Effector CD8-positive, alpha-beta T cell (primary cell): Measurements from ENCODE around the gene TBXAS1.

Experiments used
- DNase-seq: peaks from one replicate; lab custom pipeline; 2025; lab: John Stamatoyannopoulos, UW

Gene TBXAS1

DNA sequence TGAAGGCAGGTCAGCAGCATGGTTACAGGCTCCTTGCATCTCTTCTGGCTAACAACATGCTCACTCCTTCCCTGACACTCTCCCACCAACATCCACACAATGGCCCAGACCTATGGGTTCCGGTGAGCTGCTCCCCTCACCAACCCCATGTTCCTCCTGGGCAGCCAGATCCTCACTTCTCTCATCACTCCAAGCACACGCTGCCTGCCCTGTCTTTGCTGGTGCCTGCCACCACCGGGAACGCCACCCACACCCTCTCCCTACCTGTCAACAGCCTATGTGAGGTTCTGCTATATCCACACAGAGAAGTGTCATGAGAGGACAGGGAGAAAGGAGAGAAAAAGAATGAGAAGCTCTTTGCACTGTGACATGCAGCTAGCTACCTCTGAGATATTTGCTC is 219.1 kb downstream of the TBXAS1 start:
- DNase-seq: no peak

DNA sequence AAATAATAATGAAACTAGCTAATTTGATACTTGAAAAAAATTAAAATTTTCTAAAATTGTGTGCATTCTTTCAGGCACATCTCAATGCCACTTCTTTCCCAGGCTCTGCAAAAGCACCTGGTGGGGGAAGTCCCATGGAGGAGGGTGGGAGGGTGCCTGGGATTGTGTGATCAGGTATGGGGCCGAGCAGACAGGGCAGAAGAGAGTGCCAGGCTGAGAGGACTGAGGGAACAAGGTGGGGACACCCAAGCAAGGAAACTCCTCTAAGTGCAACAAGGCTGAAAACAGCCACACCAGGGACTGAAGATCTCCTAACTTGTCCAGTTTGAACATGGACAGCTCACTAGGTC is 219.9 kb downstream of the TBXAS1 start:
- DNase-seq: no peak

DNA sequence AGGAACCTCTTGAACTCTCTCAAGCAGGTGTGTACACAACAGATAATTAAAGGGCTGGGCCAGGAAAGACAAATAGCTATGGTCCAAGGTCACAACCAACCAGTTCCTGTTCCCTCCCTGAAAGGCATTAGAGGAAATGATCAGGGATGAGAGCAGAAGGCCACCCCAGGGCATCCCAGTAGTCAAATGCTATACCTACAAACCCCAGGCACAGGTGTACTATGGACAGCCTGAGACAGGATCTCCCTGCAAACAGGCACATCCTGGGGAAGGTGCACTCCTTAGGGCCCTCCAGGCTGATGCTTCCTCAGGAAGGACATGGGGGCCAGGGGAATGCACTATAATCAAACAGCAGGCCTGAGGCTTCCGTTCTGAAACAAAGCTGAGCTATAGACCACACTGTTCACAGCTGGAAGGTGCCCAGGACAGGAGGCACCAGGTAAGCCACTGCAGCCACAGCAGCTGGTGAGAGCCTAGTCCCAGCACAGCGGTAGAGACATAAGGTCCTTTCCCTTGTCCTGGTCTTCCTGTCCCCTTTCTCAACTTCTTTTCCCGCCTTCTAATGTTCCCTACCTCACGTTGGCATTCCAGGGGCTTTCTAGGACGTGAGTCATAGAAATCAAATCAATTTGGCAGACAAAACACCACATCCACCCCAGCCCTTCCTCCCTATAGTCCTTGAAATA is 220.4 kb downstream of the TBXAS1 start:
- DNase-seq: no peak

DNA sequence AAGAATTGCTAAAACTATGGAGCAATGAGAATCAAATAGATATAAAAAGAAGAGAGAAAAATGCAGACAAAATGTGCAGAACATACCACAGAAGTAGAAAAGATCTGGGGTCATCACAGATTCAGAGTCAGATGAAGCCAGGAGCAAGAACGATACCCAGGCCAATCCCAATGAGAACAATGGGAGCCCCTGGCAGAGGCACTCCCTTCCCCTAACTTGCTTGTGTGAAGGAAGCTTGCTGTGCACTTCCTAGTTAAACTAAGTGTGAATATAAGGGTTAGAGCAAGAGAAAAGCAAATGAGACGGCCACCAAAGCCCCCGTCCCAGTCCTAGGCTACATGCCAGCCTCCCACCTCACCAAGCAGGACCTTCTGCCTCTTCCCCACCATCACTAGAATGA is 221.0 kb downstream of the TBXAS1 start:
- DNase-seq: no peak

DNA sequence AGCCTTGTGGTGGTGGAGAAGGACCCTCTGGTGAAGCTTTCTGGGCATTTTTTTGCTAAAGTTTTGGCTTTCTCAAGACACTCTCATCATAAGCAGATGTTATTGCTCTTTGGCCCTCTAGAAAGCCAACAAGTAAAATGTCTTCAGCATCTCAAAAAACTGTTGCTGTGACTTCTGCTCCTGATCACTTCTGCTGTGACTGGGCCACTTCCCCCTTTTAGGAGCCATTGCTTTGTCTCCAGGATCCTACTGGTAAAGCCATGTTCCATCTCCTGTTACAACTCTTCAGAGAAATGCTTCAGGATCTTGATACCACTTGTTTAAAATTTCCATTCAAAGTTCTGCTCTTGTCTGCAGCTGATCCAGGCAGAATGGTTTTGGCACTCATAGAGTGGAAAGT is 222.8 kb downstream of the TBXAS1 start:
- no peak for DNase-seq

DNA sequence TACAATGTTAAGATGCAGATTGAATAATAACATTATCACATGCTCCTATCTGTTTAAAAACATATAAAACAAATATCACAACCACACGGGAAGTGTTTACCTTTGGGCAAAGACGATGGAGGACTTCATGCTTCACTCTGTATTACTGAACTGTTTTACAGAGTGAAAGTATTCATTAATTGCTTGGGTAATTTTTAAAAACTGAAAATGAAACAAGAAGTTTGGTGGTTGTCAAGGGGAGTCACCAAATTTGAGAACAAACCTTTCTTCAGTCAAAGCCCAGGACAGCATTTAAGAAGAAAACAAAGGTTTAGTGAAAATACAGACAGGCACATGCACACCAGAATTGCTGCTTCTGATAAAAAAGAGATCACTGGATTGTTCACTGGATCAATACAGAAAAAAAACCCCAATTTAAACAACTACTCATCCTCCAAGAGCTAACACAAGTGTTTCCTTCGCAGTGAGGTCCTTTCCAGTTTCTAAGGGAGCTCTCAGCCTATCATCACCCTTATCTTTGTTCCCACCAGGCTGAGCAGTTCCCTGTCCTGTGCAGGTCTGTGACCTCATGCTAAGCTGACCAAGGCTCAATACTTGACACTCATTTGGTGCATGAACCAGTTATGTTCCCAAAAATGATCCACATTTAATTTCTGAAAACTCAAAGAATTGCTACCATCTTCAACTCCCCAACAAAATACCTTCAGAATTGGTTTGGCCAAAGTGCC is 224.9 kb downstream of the TBXAS1 start:
- no peak for DNase-seq

DNA sequence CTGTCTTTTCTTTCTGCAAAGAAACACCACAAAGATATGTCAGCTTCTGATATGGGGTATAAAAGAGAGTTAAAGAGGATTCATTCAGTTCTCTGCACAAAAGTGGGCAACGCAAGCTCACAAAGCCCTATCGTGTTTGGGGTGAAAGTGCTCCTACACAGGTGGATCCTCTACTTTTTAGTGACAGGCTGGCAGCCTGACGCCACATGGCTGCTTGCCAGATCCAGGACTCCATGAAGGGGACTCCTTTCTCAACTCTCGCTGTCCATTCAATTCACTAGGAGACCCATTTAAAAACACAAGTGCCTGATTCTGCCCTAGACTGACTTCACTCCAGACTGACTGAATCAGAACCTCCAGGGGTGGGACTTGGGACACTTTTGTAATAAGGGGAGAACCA is 225.7 kb downstream of the TBXAS1 start:
- DNase-seq: no peak

DNA sequence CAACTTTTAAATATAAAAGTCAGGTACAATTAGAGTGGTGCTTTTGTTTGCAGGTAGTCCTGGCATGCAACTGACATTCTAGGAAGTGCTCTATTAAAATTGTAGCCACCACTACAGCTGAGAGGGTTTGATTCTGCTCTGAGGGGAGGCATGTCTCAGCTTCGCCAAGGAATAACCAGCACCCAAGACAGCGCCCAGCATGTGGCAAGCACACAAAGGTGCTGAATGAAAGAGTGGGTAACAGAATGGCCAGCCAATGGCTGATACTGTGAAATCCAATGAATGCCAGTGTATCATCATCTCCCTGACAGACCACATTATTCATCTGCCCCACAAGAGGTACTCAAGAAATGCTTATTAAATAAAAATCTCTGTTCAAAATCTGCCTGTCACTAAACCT is 226.8 kb downstream of the TBXAS1 start:
- DNase-seq: no peak

DNA sequence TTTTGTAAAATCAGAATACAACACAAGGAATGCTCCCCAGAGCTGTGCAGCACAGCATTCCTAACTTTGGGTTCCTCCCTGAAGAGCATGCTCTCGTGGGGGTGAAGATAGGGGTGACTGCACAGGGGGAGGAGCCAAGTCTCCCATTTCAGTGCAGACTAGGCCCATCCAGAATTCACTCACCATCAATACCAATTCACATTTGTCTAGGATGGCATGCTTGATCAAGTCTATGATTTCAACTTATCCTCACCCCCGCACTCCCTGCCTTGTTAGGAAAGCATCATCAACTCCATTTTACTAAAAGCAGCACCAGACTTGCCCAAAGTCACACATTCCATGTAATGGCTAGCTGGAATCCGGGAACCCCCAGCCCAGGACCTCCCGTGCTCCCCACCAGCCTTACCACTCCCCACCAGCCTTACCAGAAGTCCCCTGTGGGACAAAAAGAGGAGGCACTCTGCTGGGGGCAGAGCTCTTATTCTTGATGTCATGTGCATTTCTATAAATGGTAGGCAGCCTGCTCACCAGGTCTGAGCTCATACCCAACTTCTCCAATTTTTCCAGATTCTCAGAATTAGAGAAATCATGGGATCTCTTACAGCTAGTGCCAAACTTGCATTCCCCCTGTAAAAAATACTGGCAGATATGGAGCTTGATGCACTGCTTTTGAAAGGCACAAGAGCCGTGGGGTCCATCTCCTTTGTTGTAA is 227.5 kb downstream of the TBXAS1 start:
- DNase-seq: no peak

DNA sequence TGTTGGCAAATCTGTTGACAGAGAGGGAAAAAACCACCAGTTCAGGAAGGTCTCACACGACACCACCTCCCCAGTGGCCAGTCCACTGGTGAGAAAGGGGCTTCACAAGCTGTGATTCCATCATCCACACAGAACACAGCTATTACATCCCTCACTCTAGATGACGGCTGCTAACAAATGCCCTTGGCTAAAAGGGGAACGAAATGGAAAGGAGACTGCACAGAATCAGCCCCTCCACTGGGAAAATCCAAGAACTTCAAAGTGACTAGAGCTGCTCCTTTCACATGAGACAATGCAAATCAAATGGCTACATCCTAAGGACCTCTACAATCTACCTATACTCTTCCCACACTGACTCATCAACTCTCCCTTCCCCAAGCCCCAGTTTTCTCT is 228.1 kb downstream of the TBXAS1 start:
- DNase-seq: no peak

DNA sequence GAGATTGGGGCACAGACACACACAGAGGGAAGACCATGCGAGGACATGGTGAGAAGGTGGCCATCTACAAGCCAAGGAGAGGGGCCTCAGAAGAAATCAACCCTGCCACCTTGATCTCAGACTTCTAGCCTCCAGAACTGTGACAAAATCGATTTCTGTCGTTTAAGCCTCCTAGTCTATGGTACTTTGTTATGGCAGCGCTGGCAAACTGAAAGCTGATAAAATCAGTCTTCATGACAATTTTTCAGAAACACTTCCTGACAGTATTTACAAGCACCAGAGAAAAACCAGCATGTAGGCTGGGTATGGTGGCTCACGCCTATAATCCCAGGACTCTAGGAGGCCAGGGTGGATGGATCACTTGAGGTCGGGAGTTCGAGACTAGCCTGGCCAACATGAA is 229.5 kb downstream of the TBXAS1 start:
- no peak for DNase-seq

DNA sequence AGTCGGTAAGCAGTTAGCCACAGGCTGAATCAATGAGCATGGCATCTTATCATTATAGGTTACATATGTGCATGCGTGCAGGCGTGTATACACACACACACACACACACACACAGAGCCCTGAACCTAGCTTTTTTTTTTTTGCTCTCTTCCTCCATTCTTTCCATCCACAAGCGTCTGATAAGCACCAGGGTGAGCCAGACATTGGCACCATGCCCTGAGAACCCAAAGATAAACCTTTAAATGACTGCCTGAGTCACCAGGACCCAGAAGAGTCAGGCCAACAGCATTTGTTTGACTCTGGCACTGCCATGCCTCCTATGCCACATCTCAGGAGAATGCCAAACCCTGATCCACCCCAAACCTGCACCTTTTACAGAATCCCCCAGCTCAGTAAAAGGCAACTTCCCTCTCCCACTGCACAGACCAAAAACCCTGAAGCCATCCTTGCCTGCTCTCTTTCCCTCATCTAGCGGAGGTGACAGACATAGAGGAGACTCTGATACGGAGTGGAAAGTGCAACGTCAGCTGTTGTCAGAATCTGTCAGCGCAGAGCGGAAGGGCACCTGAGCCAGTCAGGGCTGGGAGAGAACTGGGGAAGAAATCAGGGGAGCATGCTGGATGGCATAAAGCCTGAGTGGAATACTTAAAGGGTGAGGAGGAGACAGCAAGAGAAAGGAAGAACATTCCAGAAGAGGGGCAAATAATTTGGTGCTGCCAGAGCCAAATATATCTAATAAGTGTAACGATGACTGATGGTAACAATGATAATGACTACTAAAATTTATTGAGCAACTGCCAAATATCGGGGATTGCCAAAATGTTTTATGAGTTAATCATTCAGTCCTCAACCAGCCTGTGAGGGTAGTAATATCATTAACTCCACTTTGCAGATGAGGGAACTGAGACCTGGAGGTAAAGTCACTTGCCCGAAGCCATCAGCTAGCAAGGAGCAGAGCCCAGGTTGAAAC is 230.5 kb downstream of the TBXAS1 start:
- no peak for DNase-seq

DNA sequence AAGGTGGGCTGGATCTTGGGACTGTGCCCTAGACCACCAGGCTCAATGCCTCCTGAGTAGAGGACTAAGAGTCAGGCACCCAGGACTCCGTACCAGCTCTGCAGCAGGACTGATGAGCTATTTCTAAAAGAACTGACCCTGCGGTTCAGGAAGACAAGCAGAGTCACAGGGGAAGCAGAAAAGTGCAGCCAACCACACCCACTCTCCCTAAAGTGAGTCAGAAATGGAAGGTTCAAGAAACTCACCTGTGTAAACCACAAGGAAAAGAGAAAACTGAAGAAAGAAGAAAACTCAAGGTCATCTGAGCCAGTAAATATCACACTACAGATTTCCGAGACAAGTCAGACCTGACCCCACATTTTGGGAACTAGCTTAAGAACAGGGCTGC is 231.2 kb downstream of the TBXAS1 start:
- DNase-seq: no peak

DNA sequence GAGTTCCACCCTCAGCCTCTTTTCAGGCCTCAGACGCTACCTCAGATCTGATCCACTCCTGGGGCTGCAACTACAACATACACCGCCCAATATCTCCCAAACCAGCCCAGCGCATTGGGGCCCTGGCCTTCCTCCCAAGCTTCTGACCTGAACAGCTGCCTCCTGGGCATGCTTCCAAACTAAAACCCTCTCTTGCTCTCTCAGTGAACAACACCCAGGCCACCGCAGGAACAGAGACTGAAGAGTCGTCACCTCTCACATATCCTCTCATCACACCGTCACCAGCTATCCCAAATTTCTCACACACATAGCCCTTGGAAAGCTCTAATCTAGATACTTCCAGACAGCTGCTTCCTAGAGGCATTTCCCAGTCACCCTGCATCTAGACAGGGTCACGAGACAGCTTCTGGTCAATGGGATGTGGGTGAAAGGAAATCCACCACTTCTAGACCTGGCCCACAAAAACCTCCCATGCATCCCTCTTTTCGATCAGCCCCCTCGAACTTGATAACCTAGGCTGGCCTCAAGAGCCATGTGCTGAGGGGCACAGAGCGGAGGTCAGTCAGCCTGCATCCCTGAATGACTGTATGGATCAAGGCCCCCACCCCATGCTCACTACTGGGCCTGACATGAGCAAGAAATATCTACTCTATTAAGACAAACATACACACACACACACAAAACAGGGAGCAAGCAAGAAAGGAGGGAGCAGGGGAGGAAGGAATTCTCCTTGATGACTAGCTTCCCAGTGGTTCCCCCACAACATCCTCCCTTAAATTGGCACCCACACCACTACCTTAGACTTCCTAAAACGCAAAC is 231.9 kb downstream of the TBXAS1 start:
- DNase-seq: no peak

DNA sequence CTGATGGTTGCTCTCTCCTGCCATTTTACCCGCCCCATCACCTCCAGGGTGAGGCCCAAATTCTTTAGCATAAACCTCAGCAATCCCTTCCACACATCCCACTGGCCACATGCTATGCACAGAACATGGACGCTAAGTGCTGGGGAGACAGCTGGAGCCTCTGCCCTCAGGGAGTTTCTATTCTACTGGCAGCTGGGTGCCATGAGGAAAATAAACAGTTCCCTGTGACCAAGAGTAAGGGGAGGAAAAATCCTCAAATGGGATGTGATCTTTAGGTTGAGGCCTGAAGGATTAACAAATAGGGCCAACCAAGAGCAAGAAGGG is 232.5 kb downstream of the TBXAS1 start:
- DNase-seq: no peak

DNA sequence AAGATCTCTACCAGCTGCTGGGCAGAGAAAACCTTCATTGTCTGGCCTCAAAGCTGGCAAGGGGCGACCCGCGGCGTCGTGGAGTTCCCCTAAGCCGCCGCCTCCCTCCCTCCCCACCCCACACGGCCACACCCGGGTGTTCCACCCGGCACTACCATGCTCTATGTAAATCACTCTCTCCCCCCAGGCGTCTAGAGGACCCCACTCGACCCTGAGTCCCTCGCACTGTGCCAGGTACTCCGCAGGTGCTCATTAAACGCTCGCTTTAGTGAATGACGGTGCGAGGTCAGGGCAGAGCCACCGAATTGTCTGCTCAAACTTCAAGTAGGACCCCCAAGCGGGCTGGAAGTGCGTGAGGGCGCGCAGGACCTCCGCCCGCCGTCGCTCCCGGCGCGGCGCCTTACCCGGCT is 233.1 kb downstream of the TBXAS1 start:
- DNase-seq: peak; percentile 32

DNA sequence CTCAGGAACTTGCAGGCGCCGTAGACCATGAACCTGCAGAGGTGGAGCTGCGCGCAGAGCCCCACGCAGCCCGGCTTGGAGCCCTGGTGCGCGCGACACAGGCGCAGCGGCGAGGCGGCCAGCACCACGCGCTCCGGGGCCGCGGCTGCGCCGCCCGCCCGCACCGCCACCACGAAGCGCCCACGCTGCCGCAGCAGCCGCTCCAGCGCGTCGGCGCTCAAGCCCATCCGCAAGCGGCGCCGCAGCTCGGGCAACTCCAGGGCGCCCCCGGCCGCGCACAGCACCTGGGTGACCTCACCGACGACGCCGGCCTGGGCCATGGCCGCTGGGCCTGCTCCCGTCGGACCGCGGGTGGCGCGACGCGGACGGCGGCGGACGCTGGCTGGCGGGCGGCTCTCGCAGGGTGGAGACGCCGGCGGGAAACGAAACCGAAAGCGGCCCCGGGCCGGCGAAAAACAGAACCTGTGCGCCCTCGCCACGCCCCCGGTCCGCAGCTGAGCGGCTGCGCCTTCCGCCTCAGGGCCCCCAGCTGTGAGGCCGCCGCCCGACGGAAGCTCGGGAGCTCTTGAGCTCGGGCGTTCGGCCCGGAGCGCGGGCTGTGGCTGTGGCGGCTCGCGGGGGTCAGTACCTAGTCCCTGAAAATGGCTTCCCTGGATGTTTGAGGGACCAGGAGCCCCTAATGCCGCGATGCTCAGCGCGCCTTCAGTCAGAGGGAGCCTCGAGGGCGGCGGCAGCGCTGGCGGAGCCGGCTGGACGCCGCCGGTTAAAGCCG is 233.7 kb downstream of the TBXAS1 start, which contains the start of gene PARP12:
Gene PARP12 (minus strand): TSS at position 424 of the 772 bp plus-strand sequence. CDS start 104 bp downstream, at position 320.
- DNase-seq: peak; percentile 72

DNA sequence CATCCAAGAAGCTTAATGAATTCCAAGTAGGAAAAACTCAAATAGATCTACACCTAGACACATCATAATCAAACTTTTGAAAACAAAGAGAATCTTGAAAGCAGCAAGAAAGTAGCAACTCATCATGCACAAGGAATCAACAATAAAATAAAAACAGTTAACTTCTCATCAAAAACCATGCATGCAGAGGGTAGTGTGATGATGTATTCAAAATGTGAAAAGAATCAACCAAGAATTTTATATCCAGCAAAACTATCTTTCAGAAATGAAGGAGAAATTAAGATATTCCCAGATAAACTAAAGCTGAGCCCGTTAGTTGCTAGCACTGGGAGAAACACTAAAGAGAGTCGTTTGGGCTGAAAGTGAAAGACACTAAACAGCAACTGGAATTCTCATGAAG is 238.0 kb downstream of the TBXAS1 start:
- no peak for DNase-seq

DNA sequence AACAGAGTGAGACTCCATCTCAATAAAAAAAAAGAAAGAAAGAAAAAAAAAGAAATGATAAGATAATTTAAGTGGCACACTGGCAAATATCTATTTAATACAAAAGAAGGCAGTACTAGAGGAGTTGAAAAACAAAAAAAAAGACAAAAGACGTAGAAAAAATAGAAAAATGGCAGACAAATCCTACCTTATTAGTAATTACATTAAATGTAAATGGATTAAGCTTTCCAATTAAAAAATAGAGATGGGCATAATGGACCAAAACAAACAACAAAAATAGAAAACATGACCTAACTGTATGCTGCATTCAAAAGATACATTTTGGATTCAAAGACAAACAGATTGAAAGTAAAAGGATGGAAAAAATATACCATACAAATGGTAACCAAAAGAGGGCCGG is 239.0 kb downstream of the TBXAS1 start:
- DNase-seq: no peak

DNA sequence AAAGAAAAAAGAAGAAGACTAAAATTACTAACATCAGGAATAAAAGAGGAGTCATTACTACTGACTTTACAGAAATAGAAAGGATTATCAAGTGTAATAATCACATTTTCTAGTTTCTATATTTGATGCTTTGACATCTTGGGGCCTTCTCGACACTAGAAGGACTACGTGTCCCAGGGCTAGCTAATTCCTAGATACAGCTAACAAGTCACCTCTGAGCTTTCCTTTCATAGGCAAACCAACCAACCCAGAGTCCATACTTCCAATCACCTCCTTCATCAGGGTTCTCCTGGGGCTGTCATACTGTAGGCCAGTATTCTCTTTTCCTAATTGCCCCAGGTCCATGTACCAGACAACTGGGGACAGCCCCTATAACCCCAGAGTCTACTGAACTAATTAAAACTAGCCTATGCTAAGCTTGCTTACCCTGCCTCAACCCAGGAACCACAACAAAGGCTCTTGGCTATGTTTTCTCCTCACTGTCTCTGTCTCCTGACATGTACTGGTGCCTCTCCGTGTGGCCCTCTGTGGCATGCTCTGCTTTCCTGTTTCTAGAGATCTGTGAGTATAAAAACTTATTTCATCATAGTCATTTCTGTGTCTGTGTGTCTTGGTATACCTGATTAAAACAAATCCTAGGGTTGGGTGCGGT is 240.4 kb downstream of the TBXAS1 start:
- no peak for DNase-seq
